ES-I3 (cell line): ENCODE data around the gene RIPOR3.
A peak's percentile ranks its signal among the peaks of the same experiment; 100 is the strongest.
"Not testable (repeated sequence)": the region's sequence is repeated elsewhere in the genome, so short reads cannot be mapped to it uniquely, and the experiment has no call there.

Source experiments
- H3K36me3 ChIP-seq: 2 replicates; pipeline ENCODE4 v1.6.1; 2013; ENCODE audit warnings: mild to moderate bottlenecking, low read length, control low read depth, moderate library complexity; ENCODE audit not compliant: insufficient read depth
- H3K4me1 ChIP-seq: 2 replicates; pipeline ENCODE4 v1.6.1; 2013; ENCODE audit warnings: mild to moderate bottlenecking, control low read depth, low read length; ENCODE audit not compliant: insufficient read depth
- H3K9ac ChIP-seq: 2 replicates; pipeline ENCODE4 v1.6.1; 2013; ENCODE audit warnings: low read depth, mild to moderate bottlenecking, low read length, moderate library complexity
- H3K9me3 ChIP-seq: 2 replicates; pipeline ENCODE4 v1.6.1; 2013; ENCODE audit warnings: mild to moderate bottlenecking, low read length, moderate library complexity; ENCODE audit not compliant: control insufficient read depth, insufficient read depth

Gene RIPOR3

GRCh38 chr20:50648651-50649050 is 42.7 kb downstream of the RIPOR3 start:
- H3K36me3 ChIP-seq: no peaks in the 10 kb centered on the region
- peaks cover 11% of the 10 kb centered on the region; the same call in 1 of the 2 replicates for H3K4me1 ChIP-seq
- H3K9me3 ChIP-seq: peaks cover 11% of the 10 kb centered on the region
- no peak overlapping the region for H3K9ac ChIP-seq

GRCh38 chr20:50646483-50646996 is 44.8 kb downstream of the RIPOR3 start:
- H3K36me3 ChIP-seq: no peaks in the 10 kb centered on the region
- peaks cover 11% of the 10 kb centered on the region for H3K9me3 ChIP-seq
- no peak overlapping the region for H3K9ac ChIP-seq
- H3K4me1 ChIP-seq: peaks cover 15% of the 10 kb centered on the region; the same call in 1 of the 2 replicates

- H3K9me3 ChIP-seq: peaks cover 11% of the 10 kb centered on the region
- no peaks in the 10 kb centered on the region for H3K36me3 ChIP-seq
- no peak overlapping the region for H3K9ac ChIP-seq
- H3K4me1 ChIP-seq: peaks cover 15% of the 10 kb centered on the region; the same call in 1 of the 2 replicates
These were observed 45.9 kb downstream of the RIPOR3 start for GRCh38 chr20:50645253-50646068.

GRCh38 chr20:50642288-50642803 is 49.0 kb downstream of the RIPOR3 start:
- peaks cover 24% of the 10 kb centered on the region; the same call in 1 of the 2 replicates for H3K4me1 ChIP-seq
- H3K9me3 ChIP-seq: peaks cover 8% of the 10 kb centered on the region
- no peaks in the 10 kb centered on the region for H3K36me3 ChIP-seq
- peak overlapping the region; percentile 39 for H3K9ac ChIP-seq

GRCh38 chr20:50641625-50642287 is 49.6 kb downstream of the RIPOR3 start:
- H3K9ac ChIP-seq: peak overlapping the region; percentile 39
- H3K36me3 ChIP-seq, H3K9me3 ChIP-seq: not testable (repeated sequence)
- H3K4me1 ChIP-seq: peaks cover 30% of the 10 kb centered on the region; the same call in 1 of the 2 replicates

- peaks cover 36% of the 10 kb centered on the region for H3K4me1 ChIP-seq
These were observed 51.2 kb downstream of the RIPOR3 start for GRCh38 chr20:50639971-50640711.

GRCh38 chr20:50638015-50638847 is 53.1 kb downstream of the RIPOR3 start:
- H3K36me3 ChIP-seq, H3K9ac ChIP-seq, H3K9me3 ChIP-seq: not testable (repeated sequence)
- H3K4me1 ChIP-seq: peaks cover 27% of the 10 kb centered on the region

More at GRCh38 chr20:50639971-50640711, 51.2 kb downstream of the RIPOR3 start:
- H3K9ac ChIP-seq, H3K36me3 ChIP-seq, H3K9me3 ChIP-seq: not testable (repeated sequence)

- no peaks in the 10 kb centered on the region for H3K36me3 ChIP-seq
- no peaks in the 10 kb centered on the region for H3K9me3 ChIP-seq
- H3K4me1 ChIP-seq: peaks cover 23% of the 10 kb centered on the region
- no peak overlapping the region; the same call in 1 of the 2 replicates for H3K9ac ChIP-seq
These were observed 54.5 kb downstream of the RIPOR3 start for GRCh38 chr20:50636601-50637540.

GRCh38 chr20:50635676-50636600 is 55.4 kb downstream of the RIPOR3 start:
- peaks cover 23% of the 10 kb centered on the region for H3K4me1 ChIP-seq
- H3K9ac ChIP-seq: no peak overlapping the region; the same call in 1 of the 2 replicates
- H3K36me3 ChIP-seq: no peaks in the 10 kb centered on the region
- no peaks in the 10 kb centered on the region for H3K9me3 ChIP-seq

GRCh38 chr20:50635014-50635557 is 56.3 kb downstream of the RIPOR3 start:
- Histone ChIP-seq H3K9me3 (no peaks in the 10 kb centered on the region), H3K9ac (no peak overlapping the region; the same call in 1 of the 2 replicates), H3K36me3 (no peaks in the 10 kb centered on the region), H3K4me1 (peaks cover 23% of the 10 kb centered on the region)

GRCh38 chr20:50634191-50634590 is 57.2 kb downstream of the RIPOR3 start:
- Histone ChIP-seq H3K36me3 (no peaks in the 10 kb centered on the region), H3K9me3 (no peaks in the 10 kb centered on the region), H3K9ac (no peak overlapping the region), H3K4me1 (peaks cover 22% of the 10 kb centered on the region)

GRCh38 chr20:50633361-50633760 is 58.0 kb downstream of the RIPOR3 start:
- Histone ChIP-seq H3K9me3 (no peaks in the 10 kb centered on the region), H3K4me1 (peaks cover 23% of the 10 kb centered on the region), H3K9ac (no peak overlapping the region), H3K36me3 (no peaks in the 10 kb centered on the region)
